Measurements from ENCODE around the gene CHST11.

CHST11 gene

GRCh38 chr12:104656921-104657320 is 200.2 kb downstream of the CHST11 start:
- Histone ChIP-seq H3K9me3 (ENCODE audit: control insufficient read depth, insufficient read depth, low read depth, low read length) (no peaks in the 10 kb centered on the region), H3K4me1 (ENCODE audit: control insufficient read depth, insufficient read depth, low read length) (no peaks in the 10 kb centered on the region), H3K4me3 (ENCODE audit: low read depth, low read length) (no peak overlapping the region), H3K36me3 (ENCODE audit: control insufficient read depth in 2 of 2, insufficient read depth in 1 of 2, low read length in 2 of 2) (no peaks in the 10 kb centered on the region), H3K27ac (ENCODE audit: extremely low read depth, low read depth, low read length) (no peak overlapping the region)
- ChIA-PET POLR2A (no interaction called here), CTCF (interaction anchor here (0.6 kb wide), 1 partner anchor 9 kb away, joined by 3 read pairs; no protein-coding TSS in a partner anchor)
- TF ChIP-seq ZNF549 (tag by site-specific recombination; IDR thresholded peaks at IDR 0.05) (no peak), ZBTB17 (tag by site-specific recombination; IDR thresholded peaks at IDR 0.05) (peak; percentile 14; the same call in 1 of the 2 replicates)
- TF ChIP-seq, protein P1, sequence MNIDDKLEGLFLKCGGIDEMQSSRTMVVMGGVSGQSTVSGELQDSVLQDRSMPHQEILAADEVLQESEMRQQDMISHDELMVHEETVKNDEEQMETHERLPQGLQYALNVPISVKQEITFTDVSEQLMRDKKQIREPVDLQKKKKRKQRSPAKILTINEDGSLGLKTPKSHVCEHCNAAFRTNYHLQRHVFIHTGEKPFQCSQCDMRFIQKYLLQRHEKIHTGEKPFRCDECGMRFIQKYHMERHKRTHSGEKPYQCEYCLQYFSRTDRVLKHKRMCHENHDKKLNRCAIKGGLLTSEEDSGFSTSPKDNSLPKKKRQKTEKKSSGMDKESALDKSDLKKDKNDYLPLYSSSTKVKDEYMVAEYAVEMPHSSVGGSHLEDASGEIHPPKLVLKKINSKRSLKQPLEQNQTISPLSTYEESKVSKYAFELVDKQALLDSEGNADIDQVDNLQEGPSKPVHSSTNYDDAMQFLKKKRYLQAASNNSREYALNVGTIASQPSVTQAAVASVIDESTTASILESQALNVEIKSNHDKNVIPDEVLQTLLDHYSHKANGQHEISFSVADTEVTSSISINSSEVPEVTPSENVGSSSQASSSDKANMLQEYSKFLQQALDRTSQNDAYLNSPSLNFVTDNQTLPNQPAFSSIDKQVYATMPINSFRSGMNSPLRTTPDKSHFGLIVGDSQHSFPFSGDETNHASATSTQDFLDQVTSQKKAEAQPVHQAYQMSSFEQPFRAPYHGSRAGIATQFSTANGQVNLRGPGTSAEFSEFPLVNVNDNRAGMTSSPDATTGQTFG (tag by site-specific recombination; IDR thresholded peaks at IDR 0.05; ENCODE audit: borderline replicate concordance), result no peak
- TF ChIP-seq, protein P2, sequence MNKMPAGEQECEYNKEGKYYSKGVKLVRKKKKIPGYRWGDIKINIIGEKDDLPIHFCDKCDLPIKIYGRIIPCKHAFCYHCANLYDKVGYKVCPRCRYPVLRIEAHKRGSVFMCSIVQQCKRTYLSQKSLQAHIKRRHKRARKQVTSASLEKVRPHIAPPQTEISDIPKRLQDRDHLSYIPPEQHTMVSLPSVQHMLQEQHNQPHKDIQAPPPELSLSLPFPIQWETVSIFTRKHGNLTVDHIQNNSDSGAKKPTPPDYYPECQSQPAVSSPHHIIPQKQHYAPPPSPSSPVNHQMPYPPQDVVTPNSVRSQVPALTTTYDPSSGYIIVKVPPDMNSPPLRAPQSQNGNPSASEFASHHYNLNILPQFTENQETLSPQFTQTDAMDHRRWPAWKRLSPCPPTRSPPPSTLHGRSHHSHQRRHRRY (tag by site-specific recombination; IDR thresholded peaks at IDR 0.05), result no peak

DNA sequence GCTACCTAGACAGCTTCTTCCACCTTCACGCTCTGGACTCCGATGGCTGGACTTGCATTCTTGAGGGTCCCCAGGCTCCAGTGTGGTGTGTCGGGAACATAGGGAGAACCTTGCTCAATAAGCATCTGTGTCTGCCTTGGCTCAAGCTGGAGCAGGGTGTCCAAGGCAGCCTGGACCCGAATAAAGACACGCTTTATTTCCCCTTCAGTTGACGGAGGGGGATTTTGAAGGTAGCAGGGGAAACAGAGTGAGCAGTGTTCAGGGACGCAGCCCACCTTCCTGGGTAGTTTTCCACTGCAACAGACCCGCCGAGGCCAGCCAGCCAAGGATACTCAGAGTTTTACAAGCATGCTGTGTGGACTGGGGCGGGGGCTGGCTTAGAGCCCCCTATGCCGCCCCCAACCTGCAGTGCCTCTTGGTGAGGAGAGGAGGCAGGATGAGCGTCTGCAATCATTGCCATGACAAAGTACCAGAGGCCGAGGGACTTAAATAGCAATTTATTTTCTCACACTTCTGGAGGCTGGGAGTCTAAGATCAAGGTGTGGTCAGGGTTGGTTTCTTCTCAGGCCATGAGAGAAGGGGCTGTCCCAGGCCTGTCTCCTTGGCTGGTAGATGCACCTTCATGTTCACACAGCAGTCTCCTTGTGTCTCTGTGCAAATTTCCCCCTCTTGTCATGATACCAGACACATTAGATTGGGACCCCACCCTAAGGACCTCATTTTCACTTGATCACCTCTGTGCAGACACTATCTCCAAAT is 201.2 kb downstream of the CHST11 start:
- Histone ChIP-seq H3K27ac (ENCODE audit: extremely low read depth, low read depth, low read length) (no peak overlapping the region), H3K4me1 (ENCODE audit: control insufficient read depth, insufficient read depth, low read length) (peaks cover 2% of the 10 kb centered on the region; the same call in 1 of the 2 replicates), H3K9me3 (ENCODE audit: control insufficient read depth, insufficient read depth, low read depth, low read length) (no peaks in the 10 kb centered on the region), H3K4me3 (ENCODE audit: low read depth, low read length) (no peak overlapping the region), H3K36me3 (ENCODE audit: control insufficient read depth in 2 of 2, insufficient read depth in 1 of 2, low read length in 2 of 2) (no peaks in the 10 kb centered on the region)
- ChIA-PET CTCF (no interaction called here), POLR2A (no interaction called here)
- TF ChIP-seq ZNF585B (tag by site-specific recombination; IDR thresholded peaks at IDR 0.05), result no peak
- no peak for TF ChIP-seq ZNF596 (tag by site-specific recombination; IDR thresholded peaks at IDR 0.05)
- TF ChIP-seq PRDM6 (tag by site-specific recombination; IDR thresholded peaks at IDR 0.05), result no peak
- TF ChIP-seq, protein P3, sequence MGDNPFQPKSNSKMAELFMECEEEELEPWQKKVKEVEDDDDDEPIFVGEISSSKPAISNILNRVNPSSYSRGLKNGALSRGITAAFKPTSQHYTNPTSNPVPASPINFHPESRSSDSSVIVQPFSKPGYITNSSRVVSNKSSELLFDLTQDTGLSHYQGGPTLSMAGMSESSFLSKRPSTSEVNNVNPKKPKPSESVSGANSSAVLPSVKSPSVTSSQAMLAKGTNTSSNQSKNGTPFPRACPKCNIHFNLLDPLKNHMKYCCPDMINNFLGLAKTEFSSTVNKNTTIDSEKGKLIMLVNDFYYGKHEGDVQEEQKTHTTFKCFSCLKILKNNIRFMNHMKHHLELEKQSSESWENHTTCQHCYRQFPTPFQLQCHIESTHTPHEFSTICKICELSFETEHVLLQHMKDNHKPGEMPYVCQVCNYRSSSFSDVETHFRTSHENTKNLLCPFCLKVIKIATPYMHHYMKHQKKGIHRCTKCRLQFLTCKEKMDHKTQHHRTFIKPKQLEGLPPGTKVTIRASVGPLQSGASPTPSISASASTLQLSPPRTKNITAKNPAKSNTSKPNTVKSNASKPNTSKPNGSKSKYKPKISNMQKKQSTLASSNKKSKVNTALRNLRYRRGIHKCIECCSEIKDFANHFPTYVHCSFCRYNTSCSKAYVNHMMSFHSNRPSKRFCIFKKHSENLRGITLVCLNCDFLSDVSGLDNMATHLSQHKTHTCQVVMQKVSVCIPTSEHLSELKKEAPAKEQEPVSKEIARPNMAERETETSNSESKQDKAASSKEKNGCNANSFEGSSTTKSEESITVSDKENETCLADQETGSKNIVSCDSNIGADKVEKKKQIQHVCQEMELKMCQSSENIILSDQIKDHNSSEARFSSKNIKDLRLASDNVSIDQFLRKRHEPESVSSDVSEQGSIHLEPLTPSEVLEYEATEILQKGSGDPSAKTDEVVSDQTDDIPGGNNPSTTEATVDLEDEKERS (tag by site-specific recombination; IDR thresholded peaks at IDR 0.05), result no peak
- TF ChIP-seq, protein P4, sequence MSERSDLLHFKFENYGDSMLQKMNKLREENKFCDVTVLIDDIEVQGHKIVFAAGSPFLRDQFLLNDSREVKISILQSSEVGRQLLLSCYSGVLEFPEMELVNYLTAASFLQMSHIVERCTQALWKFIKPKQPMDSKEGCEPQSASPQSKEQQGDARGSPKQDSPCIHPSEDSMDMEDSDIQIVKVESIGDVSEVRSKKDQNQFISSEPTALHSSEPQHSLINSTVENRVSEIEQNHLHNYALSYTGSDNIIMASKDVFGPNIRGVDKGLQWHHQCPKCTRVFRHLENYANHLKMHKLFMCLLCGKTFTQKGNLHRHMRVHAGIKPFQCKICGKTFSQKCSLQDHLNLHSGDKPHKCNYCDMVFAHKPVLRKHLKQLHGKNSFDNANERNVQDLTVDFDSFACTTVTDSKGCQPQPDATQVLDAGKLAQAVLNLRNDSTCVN (tag by site-specific recombination; optimal IDR thresholded peaks at IDR 0.05), result no peak
- TF ChIP-seq HOXA7 (CRISPR knock-in tag; IDR thresholded peaks at IDR 0.05; ENCODE audit: borderline replicate concordance), result no peak
- no peak for TF ChIP-seq ZNF16 (tag by site-specific recombination; IDR thresholded peaks at IDR 0.05; ENCODE audit: low read depth)
- TF ChIP-seq ZNF560 (tag by site-specific recombination; IDR thresholded peaks at IDR 0.05; ENCODE audit: borderline replicate concordance), result no peak
- TF ChIP-seq CTCF (tag by site-specific recombination; IDR thresholded peaks at IDR 0.05), result no peak
- TF ChIP-seq ZNF302 (tag by site-specific recombination; IDR thresholded peaks at IDR 0.05; ENCODE audit: low read depth), result no peak
- no peak for TF ChIP-seq ZNF677 (tag by site-specific recombination; IDR thresholded peaks at IDR 0.05)
- TF ChIP-seq ZNF707 (tag by site-specific recombination; IDR thresholded peaks at IDR 0.05), result no peak
- no peak for TF ChIP-seq ZNF274 (IDR thresholded peaks at IDR 0.05; ENCODE audit: low read length)
- no peak for TF ChIP-seq ZNF274 (tag by site-specific recombination; IDR thresholded peaks at IDR 0.05; ENCODE audit: borderline replicate concordance)
- no peak for TF ChIP-seq ZNF521 (tag by site-specific recombination; IDR thresholded peaks at IDR 0.05)
- TF ChIP-seq ZNF112 (tag by site-specific recombination; IDR thresholded peaks at IDR 0.05), result no peak
- no peak for TF ChIP-seq ZNF23 (tag by site-specific recombination; IDR thresholded peaks at IDR 0.05; ENCODE audit: borderline replicate concordance)
- no peak for TF ChIP-seq GLIS1 (tag by site-specific recombination; IDR thresholded peaks at IDR 0.05)
- TF ChIP-seq ZNF202 (tag by site-specific recombination; IDR thresholded peaks at IDR 0.05; ENCODE audit: borderline replicate concordance), result no peak

All from HEK293 (cell line).